ENCODE results near the gene NMNAT1. TPM values are rescaled to one million over a fixed set of nuclear protein-coding genes. Genes with fewer than 3 reads are reported as not detected.

The NMNAT1 gene
- total and polyA plus RNA-seq, 8 donors, result 3.0 to 9.3 (median 3.8) TPM

DNA sequence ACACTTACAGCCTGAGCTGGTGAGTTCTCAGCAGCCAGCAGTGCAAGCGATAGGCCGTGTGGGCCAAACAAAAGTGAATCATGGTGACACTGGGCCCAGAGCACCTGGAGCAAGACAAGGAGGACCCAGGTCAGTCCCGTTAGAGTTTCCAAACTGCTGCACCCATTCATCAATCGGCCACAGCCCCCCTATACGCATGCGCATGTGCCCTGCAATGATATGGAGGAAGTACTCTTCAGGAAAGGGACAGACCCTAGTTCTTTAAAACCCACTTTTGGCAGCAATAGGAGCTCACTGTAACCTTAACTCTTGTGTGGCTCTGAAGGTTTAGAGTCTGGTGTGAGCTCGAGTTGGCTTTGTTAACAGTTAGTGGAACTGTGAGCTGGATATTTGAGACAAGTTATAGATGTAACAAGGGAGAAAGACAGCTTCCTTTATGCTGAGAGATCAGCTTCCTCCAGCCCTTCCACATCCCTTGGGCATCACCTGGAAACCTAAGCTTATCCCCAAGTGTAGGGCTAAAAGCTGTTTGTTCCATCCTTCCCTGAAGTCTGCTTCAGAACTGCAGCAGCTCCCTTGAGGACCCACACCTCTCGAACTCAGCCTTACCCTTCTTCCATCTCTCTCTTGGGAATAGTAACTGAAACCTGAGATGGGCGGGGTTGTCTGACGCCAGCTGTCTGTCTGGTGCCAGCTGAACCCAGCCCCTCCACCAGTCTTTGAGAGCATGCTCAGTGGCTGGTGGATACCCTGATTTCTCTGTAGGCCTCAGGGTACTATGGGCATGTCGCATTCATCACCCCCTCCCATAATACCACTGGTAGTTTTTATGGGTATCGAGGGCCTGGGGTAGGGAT, 17.7 kb downstream of the NMNAT1 start:
- H3K4me3 ChIP-seq, result no peak overlapping the region
- TF ChIP-seq, protein P1, sequence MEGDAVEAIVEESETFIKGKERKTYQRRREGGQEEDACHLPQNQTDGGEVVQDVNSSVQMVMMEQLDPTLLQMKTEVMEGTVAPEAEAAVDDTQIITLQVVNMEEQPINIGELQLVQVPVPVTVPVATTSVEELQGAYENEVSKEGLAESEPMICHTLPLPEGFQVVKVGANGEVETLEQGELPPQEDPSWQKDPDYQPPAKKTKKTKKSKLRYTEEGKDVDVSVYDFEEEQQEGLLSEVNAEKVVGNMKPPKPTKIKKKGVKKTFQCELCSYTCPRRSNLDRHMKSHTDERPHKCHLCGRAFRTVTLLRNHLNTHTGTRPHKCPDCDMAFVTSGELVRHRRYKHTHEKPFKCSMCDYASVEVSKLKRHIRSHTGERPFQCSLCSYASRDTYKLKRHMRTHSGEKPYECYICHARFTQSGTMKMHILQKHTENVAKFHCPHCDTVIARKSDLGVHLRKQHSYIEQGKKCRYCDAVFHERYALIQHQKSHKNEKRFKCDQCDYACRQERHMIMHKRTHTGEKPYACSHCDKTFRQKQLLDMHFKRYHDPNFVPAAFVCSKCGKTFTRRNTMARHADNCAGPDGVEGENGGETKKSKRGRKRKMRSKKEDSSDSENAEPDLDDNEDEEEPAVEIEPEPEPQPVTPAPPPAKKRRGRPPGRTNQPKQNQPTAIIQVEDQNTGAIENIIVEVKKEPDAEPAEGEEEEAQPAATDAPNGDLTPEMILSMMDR (IDR thresholded peaks at IDR 0.05), result no peak
- intact Hi-C loops (cut with DNase I), result no loop called here
- no peaks in the 10 kb centered on the region for H3K27me3 ChIP-seq
- no peaks in the 10 kb centered on the region for H3K4me1 ChIP-seq
- FAIRE-seq (no peak), ATAC-seq (no peak), DNase-seq (no peak)
- 84 to 89% methylated on average over 12 of the region's 12 CpGs for WGBS, 2 donors
- H3K9me3 ChIP-seq, result no peaks in the 10 kb centered on the region
- H3K36me3 ChIP-seq, result no peaks in the 10 kb centered on the region
- H3K27ac ChIP-seq, result no peak overlapping the region

DNA sequence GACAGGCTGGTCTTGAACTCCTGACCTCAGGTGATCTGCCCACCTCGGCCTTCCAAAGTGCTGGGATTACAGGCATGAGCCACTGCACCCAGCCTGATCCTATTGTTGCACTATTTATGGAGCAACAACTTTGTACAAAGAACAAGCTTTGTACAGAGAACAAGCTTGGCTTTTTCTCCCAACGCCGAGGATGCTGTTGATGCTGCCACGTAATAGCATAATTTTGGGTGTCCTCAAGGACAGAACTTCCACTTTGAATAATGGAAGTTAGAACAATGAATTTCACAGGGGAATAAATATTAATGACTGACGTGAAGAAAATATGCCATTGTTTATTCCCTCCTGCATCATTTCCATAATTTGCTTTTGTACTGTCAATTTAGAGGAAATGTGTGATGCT, 41.0 kb downstream of the NMNAT1 start:
- Histone ChIP-seq H3K4me1 (no peaks in the 10 kb centered on the region), H3K9me3 (no peaks in the 10 kb centered on the region), H3K27ac (no peak overlapping the region), H3K27me3 (no peaks in the 10 kb centered on the region), H3K4me3 (no peak overlapping the region), H3K36me3 (peaks cover 0 to 11% (median 5%) of the 10 kb centered on the region in 3 donors)
- 85 to 86% methylated on average over 5 of the region's 5 CpGs for WGBS, 2 donors
- no peak for ATAC-seq
- no peak for FAIRE-seq
- TF ChIP-seq, protein P1 (IDR thresholded peaks at IDR 0.05), result no peak
- intact Hi-C loops (cut with DNase I), result no loop called here
- no peak for DNase-seq

DNA sequence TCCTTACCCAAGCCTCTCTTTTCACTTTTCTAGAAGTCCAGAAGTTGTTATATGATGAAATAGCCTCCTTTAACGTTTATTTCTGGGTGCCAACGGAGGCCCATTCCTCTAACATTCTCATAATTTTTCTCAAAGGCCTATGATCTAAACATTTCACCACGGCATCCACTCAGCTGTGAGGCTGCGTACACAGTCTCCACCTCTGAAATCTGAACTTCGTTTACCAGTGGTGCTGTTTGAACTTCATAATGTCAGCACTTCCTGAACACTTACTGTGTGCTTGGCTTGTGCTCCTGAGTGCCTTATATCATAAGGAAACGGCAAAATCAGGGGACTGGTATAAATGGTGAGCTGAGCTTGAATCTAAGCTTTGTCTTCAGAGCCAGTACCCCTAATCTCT, 41.7 kb downstream of the NMNAT1 start:
- Histone ChIP-seq H3K4me1 (no peaks in the 10 kb centered on the region), H3K36me3 (peaks cover 0 to 11% (median 5%) of the 10 kb centered on the region in 3 donors), H3K4me3 (no peak overlapping the region), H3K27ac (no peak overlapping the region), H3K27me3 (no peaks in the 10 kb centered on the region), H3K9me3 (no peaks in the 10 kb centered on the region)
- ATAC-seq, result no peak
- TF ChIP-seq, protein P1 (IDR thresholded peaks at IDR 0.05), result no peak
- no peak for FAIRE-seq
- intact Hi-C loops (cut with DNase I), result no loop called here
- DNase-seq, result no peak
- 53 to 58% methylated on average over 6 of the region's 6 CpGs for WGBS, 2 donors

DNA sequence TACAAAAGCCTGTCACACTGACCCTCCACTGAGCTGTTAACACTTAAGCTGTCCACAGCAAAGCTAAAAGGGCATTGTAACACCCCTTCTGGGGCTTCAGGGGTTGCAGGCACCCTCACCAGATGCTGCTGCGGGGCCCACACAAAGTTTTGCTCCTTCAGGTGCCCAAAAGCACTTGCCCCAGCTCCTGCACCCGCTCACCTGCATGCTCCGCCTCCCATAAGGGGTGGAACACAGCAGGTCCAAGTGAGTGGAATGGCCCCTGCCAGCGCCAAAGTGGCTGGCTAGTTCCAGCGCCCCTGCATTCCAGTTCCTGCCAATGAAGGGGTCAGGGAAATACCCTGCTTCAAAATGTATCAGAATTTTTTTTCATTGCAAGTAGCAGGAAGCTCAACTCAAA, 46.5 kb downstream of the NMNAT1 start:
- Histone ChIP-seq H3K4me1 (no peaks in the 10 kb centered on the region), H3K27me3 (no peaks in the 10 kb centered on the region), H3K4me3 (no peak overlapping the region), H3K27ac (no peak overlapping the region), H3K9me3 (no peaks in the 10 kb centered on the region), H3K36me3 (no peaks in the 10 kb centered on the region)
- FAIRE-seq (no peak), ATAC-seq (no peak), DNase-seq (no peak)
- intact Hi-C loops (cut with DNase I), result no loop called here
- TF ChIP-seq, protein P1 (IDR thresholded peaks at IDR 0.05), result no peak
- 83 to 87% methylated on average over 5 of the region's 5 CpGs for WGBS, 2 donors

DNA sequence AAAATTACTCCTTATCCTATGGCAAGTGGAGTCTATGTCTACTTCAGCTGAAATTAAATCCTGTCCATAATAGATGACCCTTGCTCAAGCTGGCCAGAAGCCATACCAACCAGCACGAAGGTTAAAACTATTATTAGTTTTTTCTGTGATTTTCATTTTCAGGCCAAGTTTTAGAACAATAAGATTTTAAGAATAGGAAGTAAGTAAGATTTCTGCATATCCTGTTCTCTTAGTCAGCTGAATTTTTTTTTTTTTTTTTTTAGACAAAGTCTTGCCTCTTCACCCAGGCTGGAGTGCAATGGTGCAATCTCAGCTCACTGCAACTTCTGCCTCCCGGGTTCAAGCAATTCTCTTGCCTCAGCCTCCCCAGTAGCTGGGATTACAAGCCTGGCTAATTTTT, 47.7 kb downstream of the NMNAT1 start:
- Histone ChIP-seq H3K27ac (no peak overlapping the region), H3K27me3 (no peaks in the 10 kb centered on the region), H3K36me3 (no peaks in the 10 kb centered on the region), H3K4me1 (no peaks in the 10 kb centered on the region), H3K4me3 (no peak overlapping the region), H3K9me3 (no peaks in the 10 kb centered on the region)
- DNase-seq (no peak), FAIRE-seq (no peak), ATAC-seq (peak in 1 of 4 donors; percentile 48)
- intact Hi-C loops (cut with DNase I), result no loop called here
- TF ChIP-seq, protein P1 (IDR thresholded peaks at IDR 0.05), result no peak
- WGBS, 2 donors, result 45 to 49% methylated on average over 2 of the region's 2 CpGs
